HG03025 (cell line): ENCODE measurements around the gene SS18.

ENCODE experiments used
- ATAC-seq: cut with Tn5 transposase; IDR thresholded peaks from one replicate; pipeline ENCODE4 v1.9.1; 2021; ENCODE audit warnings: mild to moderate bottlenecking, moderate library complexity; ENCODE audit not compliant: unreplicated experiment, low FRiP score

Gene SS18

DNA sequence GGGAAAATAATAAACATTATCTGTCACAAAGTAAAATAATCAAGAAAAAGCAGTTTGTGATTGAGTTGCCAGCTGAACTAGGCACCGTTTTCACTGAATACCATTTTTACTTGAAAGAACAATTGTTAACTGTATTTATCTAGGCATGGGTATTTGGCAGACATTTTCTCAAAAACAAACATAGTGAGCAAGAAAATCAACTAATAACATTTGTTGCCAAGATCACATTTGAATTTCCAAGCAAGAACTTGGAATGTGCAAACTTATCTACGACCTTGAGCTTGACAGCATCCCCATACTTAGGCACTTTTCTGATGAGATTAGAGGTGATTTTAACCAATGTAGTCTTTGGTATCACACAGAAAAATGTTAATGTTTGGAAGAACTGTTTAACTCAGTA is 16.7 kb downstream of the SS18 start:
- no peak for ATAC-seq

DNA sequence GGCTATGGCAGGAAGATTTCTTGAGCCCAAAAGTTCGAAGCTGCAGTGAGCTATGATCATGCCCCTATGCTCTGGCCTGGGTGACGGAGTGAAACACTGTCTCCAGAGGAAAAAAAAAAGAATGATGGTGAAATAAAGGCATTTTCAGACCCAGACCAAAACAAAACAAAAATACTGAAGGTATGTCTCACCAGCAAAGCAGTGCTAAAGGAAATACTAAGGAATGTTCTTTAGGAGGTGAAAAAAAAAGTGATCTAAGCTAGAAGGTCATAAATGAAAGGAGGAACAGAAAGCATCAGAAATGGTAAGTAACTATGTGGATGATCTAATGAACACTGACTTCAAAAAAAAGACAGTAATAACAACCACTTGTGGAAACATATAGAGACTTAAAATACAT is 18.7 kb downstream of the SS18 start:
- ATAC-seq: no peak

DNA sequence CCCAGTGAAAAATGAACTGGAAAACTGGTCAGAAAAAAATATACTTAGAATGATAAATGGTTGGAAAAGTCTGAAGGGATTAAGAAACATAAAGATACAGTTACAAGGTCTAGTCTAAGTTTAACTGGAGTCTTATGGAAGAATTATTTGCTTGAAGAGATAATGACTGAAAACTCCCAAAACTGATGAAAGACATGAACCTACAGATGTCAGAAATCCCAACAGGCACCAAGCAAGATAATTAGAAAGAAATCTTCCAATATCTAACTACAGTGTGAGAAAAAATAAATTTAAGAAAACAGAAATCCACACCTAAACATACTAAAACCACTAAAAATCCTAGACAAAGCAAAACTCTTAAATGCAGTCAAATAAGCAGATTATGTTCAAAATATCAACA is 19.4 kb downstream of the SS18 start:
- ATAC-seq: no peak

DNA sequence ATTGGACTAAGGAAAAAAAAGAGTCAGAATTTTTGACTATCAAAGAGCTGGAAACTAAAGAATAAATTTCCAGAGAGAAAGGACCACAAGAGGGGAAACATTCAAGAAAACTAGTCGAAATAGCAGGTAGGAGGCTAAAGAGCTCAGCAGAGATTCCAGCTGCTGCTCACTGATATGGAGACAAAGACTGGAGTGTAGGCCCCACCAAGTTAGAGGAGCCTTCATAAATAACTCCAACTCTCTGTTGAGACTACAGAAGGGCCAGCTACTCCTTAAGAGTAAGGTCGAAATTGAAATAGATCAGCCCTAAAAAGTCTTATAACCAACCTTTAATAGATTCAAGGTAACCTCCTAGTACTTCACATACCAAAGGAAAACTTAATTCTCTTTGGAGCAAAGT is 31.1 kb downstream of the SS18 start:
- ATAC-seq: no peak

DNA sequence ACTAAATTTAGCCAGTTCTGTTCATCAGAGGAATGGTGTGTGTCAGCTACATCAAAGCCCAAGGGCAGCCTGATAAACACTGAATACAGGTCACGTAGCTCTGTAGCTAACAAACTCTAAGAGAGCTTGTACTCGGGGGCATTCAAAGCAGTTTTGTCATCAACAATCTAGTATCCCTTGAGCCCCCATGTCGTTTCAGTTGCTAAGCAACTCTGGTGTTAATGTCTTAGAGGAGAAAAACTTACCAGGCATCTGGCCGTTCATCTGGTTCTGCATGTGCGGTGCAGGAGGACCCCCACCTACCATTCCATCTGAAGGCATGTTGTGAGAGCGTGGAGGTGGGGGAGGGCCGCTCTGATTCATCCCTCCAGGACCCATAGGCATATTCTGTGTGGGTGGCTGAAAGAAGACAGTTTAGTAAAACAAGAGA is 33.1 kb downstream of the SS18 start:
- ATAC-seq: no peak

DNA sequence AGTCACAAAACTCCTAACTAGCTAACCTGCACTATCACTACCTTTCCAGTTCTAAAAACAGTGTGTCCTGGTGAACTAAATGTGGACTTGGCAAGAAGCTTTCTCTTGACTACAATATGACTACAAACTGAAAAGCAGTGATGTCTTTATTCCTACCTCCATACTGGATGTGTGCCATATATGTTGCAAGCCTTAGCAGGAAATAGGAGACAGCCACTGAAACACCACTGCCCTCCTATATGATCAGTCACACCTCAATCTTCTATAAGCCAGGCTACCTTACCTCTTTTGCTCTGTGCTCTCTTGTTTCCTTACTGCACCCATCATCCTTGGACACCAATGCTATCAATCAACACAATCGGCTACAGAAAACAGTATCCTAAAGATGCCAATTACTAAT is 34.1 kb downstream of the SS18 start:
- ATAC-seq: no peak

DNA sequence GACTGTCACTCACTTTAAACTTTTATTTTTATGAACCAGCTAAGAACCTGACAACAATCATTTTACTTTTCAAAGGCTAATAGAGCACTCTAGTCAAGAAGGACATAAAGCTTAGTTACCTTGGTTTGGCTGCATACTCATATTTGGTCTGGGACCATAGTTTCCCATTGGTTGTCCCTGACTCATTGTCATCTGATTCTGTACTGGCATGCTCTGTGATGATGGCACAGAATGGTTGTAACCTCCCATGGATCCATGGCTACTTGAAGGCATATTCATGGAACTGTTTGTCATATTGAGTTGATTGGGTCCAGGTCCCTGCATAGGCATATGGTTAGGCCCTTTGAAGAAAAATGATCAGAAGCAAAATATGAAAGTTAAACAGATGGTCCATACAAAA is 37.9 kb downstream of the SS18 start:
- ATAC-seq: no peak

DNA sequence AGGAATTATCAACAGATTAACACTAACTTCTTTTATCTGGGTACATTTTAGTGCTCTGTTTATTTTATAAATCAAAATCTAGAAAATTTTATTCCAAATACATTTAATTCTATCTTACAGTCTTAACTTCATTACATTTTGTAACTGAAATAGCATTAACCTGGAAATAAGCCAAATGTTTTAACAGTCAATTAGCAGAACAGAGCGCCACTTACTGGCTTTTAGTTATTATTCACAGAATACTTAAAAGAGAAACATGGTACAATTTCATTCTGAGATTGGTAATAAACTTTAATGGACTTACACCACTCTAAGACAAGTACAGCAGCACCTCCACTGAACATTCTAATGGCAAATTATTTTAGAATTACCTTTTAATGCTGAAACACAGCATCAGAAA is 38.6 kb downstream of the SS18 start:
- ATAC-seq: no peak

DNA sequence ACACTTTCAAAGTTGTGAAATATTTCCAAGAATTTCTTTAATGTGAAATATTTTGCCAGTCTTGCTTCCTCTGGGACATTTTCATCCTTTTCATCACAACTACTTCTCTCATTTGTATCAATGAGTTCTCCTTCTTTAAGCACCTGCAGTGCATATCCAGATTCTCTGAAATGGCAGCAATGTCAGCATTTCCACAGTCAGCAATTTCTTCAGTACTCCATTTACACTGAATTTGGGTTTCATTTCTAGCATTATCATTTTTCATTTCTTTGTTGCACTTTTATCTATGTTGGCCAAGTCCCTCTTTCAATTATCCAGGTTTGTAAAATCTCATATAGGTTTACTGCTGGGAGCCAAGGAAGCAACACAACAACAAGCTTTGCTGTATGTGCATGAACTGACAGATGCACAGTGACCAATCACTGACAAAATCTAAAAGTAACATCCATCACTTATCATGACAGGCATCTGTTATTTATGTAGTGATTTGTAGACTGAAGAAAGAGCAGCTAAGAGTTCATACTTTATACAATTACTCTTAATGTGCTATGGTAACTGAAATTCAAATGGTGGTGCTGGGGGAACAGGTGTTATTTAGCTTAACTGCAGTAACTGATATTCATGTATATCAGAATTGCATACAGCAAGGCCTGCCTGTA is 43.9 kb downstream of the SS18 start:
- ATAC-seq: no peak

DNA sequence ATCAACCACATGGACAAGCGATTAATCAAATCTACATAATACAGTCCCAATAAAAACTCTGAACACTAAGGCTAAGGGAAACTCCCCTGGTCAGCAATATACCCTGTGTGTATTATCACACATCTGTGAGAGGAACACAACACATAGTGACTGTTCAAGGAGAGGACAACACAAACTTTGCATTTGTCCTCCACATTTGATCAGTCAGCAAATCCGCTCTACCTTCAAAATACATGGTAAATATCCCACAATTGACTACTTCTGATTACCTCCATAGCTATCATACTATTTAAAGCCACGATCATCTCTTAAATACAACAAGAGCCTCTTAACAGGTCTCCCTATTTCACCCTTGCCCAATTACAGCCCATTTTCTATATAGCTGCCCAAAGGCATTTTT is 45.6 kb downstream of the SS18 start:
- ATAC-seq: no peak

DNA sequence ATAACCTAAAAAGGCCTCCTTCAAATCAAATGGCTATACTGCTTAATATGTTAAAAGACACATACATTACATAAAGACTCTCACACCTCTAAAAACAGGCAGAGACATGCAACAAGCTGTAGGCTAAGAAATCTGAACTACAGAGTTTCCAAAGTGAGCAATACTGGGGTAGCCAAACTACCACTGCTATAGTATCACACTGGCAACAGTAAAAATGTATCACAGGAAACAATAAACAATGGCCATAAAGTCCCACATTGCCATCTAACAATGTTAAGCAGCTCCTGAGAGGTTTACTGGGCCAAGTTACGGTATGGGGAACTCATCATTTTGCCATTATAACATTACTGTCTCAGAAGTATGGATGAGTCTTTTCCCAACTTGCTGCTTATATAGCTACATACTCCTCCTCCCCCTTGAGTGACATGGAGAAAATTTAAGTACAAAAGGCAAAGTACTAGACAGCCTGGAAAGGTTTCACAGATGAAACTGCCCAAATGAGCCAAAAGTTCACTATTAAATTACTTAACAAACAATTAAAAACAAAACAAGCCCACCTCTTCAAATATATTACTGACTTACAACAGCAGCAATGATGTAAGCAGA is 50.3 kb downstream of the SS18 start:
- no peak for ATAC-seq

DNA sequence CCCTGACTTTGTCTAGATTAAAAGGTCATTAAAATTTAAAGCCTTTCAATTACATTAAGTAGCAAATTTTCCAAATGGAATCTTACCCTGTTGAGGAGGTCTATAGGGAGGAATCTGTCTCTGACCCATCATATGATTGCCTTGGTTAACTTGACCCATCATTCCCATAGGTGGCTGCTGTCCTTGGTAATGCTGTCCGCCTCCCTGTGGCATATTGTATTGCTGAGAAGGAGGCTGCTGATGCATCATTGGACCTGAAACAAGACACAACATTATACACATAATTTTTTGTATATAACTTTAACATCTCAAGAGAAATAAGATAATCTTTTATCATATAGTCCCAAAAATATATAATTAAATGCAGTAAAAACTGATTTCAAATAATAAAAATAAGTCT is 51.2 kb downstream of the SS18 start:
- no peak for ATAC-seq

DNA sequence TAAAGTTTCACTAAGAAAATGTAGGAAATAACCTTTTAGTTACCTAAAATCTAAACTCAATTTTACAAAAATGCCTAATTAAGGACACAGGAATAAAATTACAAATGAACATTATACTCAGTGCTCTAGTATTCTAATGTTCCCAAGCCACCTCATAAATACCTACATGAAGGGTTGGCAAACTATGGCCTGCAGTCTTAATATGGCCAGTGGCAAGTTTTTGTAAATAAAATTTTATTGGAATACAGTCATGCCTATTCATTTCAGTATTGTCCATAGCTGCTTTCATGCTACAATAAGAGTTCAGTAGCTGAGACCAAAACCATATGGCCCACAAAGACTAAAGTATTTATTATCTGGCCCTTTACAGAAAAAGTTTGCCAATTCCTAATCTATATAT is 53.8 kb downstream of the SS18 start:
- no peak for ATAC-seq

DNA sequence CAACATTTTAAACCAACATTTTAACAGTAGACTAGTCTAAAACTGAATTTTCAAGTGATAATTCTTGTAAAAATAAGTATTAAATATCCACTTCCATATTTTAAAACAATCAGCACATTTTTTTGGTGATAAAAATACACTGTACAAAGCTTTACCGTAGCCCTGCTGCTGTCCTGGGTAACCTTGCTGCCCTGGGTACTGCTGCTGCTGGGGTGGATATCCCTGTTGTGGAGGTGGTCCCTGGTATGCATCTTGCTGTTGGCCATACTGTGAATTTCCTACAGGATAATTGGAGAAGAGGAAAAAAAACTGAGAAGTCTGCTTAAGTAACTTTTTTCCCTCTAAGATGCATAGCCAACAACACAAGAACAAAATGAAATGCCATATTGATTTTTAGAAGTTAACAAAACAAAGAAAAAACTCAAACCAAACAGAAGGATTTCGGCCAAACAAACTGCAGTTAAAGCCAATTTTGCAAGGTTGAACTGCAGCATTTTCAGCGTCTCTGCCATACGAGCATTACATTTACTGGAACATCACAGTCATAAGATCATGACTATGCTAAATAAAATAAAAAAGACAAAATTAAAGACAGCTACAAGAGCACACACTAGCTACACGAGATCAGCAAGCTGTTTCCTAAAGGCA is 55.4 kb downstream of the SS18 start:
- ATAC-seq: no peak

DNA sequence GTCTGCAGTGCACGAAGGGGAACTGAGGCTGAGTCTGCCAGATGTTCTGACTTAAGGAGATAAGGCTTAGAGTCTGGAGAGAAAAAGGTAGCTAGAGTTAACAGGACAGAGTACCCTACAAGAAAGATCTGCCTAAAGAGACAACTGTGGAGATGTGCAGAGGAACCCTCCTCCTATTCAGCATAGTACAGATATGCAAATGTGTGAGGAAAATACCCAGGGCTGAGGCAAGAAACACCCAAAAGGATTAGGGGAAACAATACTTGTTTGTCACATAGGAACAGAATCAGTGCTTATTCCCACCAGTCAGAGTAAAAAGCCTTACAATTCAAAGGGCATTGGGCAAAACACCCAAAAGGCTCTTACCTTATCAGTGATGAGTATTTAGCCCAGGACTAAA is 67.8 kb downstream of the SS18 start:
- no peak for ATAC-seq

DNA sequence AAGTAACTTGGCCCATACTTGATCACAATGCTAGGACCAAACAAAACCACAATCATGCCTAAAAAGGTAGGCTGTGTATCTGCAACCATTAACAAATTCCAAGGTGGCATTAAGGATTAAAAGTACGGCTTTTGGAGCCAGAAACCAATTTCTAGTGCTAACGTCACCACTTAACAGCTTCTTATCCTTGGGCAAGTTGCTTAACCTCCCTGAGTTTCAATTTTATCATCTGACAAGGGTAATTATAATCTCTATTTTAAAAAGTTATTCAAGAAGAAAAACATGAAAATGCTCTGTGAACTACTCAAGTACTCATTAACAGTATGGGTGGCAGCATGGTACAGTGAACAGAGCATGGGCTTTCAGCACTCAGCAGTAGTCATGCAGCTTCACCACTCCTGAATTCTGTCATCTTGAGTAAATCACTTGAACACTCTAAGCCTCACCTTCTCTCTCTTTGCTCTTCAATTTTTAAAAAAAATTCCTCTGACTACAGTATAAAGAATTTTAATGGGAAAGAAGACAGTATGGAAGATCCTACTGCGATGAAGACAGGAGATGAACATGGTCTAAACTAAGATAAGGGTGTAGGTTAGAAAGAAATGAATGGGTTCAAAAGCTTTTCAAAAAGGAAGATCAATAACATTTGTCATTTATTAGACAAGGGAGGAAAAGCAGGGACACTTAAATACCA is 69.2 kb downstream of the SS18 start:
- no peak for ATAC-seq

DNA sequence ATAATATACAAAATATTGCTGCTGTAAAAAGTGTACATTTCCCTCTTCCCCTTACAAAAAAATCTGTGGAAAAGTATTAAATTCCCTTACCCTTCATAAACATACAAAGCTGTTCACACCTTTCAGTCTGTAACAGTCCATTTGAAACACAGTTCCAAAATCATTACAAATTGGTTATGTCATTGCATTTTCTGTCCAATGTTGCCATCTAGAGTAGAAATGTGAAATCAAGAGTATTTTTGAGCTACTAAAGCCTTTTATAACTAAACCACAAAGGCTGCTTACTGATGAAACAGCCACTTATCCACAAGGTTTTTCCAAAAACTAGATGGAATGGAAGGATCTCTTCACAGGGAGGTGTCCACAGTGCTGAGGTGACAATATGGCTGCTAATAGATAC is 72.5 kb downstream of the SS18 start:
- no peak for ATAC-seq

DNA sequence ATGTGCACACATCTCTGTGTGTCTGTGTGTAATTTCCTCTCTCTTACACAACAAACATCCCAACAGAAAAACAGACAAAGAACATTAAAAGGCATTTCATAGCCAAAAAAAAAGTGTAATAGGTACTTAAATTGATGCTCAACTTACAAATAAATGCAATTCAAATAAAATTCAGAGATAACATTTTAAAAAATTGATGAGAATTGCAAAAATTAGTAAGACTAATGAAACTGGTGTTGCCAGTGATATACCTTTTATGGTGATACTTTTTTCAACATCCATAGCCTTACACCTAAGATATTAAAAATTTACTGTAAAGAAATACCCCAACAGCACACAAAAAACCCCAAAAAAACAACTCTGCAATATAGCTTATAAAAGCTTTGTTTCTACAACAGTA is 76.0 kb downstream of the SS18 start:
- no peak for ATAC-seq

DNA sequence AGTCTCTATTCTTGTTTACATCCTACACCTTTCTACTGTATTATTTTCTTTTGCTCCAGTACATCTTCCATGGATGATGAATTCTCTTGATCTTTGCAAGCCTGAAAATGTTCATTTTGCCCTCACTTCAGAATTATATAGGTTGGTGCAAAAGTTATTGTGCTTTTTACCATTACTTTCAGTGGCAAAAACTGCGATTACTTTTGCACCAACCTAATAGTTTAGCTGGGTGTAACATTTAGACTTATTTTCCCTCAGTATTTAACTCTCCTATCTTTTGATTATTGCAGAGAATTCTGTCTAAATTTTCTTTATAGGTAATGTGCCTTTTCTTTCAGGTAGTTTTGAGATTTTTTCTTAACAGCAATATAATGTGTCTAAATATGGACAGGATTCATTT is 81.8 kb downstream of the SS18 start:
- no peak for ATAC-seq

DNA sequence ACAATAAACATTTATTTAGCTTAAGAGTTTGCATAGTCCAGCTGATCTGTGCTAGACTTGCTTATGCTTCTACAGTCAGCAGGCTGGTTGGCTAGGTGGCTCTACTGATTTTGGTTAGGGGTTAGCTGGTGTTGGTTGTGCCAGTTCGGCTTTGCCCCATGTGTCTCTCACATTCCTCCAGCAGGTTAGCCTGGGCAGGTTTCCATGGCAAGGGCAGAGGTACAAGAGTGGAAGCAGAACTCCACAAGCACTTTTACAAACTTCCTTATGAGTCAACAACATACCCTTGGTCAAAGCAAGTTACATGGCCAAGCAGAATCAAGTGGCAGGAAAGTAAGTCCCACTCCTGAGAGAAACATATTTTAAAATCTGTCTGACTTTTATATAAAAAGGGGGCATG is 82.3 kb downstream of the SS18 start:
- ATAC-seq: no peak

DNA sequence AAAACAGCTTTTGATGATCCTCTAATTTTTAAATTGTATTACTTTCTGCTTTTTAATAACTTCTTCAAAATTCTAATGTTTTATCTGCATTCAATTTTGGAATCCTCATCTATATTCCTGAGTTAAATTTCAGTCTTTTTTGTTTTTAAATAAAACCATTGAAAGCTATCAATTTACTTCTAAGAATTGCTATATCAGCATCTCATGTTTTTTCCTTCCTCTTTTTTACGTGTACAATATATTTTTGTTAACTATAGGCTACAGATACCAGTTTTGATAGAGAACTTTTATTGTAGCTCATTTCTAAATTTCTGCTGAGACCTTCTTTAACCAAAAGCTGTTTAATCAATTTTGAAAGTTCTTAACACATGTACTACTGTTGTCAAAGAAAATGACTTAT is 84.5 kb downstream of the SS18 start:
- ATAC-seq: no peak

DNA sequence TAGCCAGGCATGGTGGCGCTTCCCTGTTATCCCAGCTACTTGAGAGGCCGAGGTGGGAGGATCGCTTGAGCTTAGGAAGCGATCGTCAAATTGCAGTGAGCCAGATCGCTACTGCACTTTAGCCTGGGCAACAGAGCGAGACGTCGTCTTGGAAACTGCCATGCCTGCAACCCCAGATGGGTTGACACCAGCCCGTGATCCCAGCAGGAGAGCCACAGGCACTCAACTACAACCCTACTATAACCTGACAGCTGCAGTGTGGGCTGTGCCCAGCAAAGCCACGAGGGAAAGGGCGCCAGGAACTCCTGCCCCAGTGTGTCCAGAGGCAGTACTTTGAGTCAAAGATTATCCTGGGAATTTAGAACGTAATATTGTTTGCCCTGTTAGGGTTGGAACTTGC is 85.6 kb downstream of the SS18 start:
- no peak for ATAC-seq
